ENCODE data around the gene NUP50. TPM values are rescaled to one million over a fixed set of nuclear protein-coding genes. Genes with fewer than 3 reads are reported as not detected.

Gene NUP50
- total RNA-seq, 4 donors from 2014 or later = 38.9 to 96.9 (median 72.0) TPM

- Histone ChIP-seq H3K27ac (peak overlapping the region in 3 of 4 donors; percentile 53 to 96 (median 90)), H3K9me3 (no peaks in the 10 kb centered on the region), H3K36me3 (peaks cover 0 to 5% (median 0%) of the 10 kb centered on the region in 3 donors), H3K4me1 (peaks cover 4 to 69% (median 40%) of the 10 kb centered on the region in 4 donors), H3K4me3 (no peak overlapping the region), H3K27me3 (no peaks in the 10 kb centered on the region)
- 50 to 67% methylated on average over 8 to 14 of the region's 16 CpGs for WGBS, 2 donors
- TF ChIP-seq POLR2A (IDR thresholded peaks at IDR 0.05) (no peak), EP300 (IDR thresholded peaks at IDR 0.05) (no peak), CTCF (IDR thresholded peaks at IDR 0.05) (no peak)
- DNase-seq (ENCODE audit: low spot score in 2 of 2) = no peak
Measured at GRCh38 chr22:45227645-45228400, 64.1 kb downstream of the NUP50 start.

DNA sequence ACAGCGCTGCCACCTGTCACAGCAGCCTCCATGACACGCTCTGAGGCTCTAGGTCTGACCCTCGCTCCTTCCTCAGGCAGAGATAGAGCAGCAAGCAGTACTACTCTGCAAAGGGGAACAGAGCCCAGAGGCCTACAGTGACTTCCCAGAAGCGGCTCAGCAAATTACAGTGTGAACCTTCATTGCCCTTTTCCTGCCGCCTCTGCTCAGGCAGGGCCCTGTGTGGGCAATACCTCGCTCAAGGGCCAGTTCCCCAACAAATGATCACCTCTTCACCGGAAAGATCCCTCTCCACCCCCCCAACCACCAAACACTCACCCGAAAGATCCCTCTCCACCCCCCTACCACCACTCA is 64.7 kb downstream of the NUP50 start:
- H3K4me3 ChIP-seq = no peak overlapping the region
- peaks cover 0 to 5% (median 0%) of the 10 kb centered on the region in 3 donors for H3K36me3 ChIP-seq
- peaks cover 4 to 66% (median 38%) of the 10 kb centered on the region in 4 donors for H3K4me1 ChIP-seq
- H3K27ac ChIP-seq = peak overlapping the region in 2 of 4 donors; percentile 90 to 96
- H3K27me3 ChIP-seq = no peaks in the 10 kb centered on the region
- 82 to 94% methylated on average over 8 of the region's 8 CpGs for WGBS, 2 donors
- H3K9me3 ChIP-seq = no peaks in the 10 kb centered on the region
- no peak for DNase-seq (ENCODE audit: low spot score in 2 of 2)
- no peak for TF ChIP-seq CTCF (IDR thresholded peaks at IDR 0.05)
- TF ChIP-seq POLR2A (IDR thresholded peaks at IDR 0.05) = no peak
- TF ChIP-seq EP300 (IDR thresholded peaks at IDR 0.05) = no peak

- TF ChIP-seq POLR2A (IDR thresholded peaks at IDR 0.05) (no peak), EP300 (IDR thresholded peaks at IDR 0.05) (no peak), CTCF (IDR thresholded peaks at IDR 0.05) (no peak)
- peaks cover 4 to 66% (median 36%) of the 10 kb centered on the region in 4 donors for H3K4me1 ChIP-seq
- no peaks in the 10 kb centered on the region for H3K27me3 ChIP-seq
- no peak overlapping the region for H3K4me3 ChIP-seq
- 91 to 93% methylated on average over 10 to 11 of the region's 13 CpGs for WGBS, 2 donors
- H3K36me3 ChIP-seq = peaks cover 0 to 12% (median 0%) of the 10 kb centered on the region in 3 donors
- no peaks in the 10 kb centered on the region for H3K9me3 ChIP-seq
- peak overlapping the region in 1 of 4 donors; percentile 64 for H3K27ac ChIP-seq
- no peak for DNase-seq (ENCODE audit: low spot score in 2 of 2)
Measured at GRCh38 chr22:45229181-45229580, 65.5 kb downstream of the NUP50 start.

GRCh38 chr22:45230026-45230721 is 66.4 kb downstream of the NUP50 start:
- WGBS, 2 donors = 75 to 83% methylated on average over 16 of the region's 16 CpGs
- Histone ChIP-seq H3K36me3 (peaks cover 0 to 13% (median 0%) of the 10 kb centered on the region in 3 donors), H3K4me3 (no peak overlapping the region), H3K9me3 (no peaks in the 10 kb centered on the region), H3K27me3 (no peaks in the 10 kb centered on the region), H3K27ac (peak overlapping the region in 1 of 4 donors; percentile 64), H3K4me1 (peaks cover 4 to 65% (median 31%) of the 10 kb centered on the region in 4 donors)
- no peak for TF ChIP-seq EP300 (IDR thresholded peaks at IDR 0.05)
- TF ChIP-seq POLR2A (IDR thresholded peaks at IDR 0.05) = no peak
- no peak for TF ChIP-seq CTCF (IDR thresholded peaks at IDR 0.05)
- no peak for DNase-seq (ENCODE audit: low spot score in 2 of 2)

DNA sequence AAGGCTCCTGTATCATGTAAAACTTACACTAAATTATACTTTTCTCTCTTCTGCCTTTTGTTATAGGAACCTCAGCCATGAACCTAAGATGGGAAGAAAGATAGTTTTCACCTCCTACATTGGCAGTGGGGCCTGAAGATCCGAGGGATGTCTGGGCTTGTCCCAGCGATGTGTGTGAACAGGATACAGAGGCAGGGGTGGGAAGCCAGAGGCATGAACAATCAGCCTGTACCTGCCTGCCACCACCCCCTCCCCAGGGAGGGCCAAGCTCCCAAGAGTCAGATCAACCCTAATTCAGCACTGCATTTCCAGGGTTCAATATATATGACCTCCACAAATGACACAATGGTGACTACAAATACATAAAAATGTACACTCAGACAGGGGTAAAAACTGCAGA is 67.6 kb downstream of the NUP50 start:
- Histone ChIP-seq H3K36me3 (peaks cover 0 to 19% (median 0%) of the 10 kb centered on the region in 3 donors), H3K4me3 (no peak overlapping the region), H3K9me3 (no peaks in the 10 kb centered on the region), H3K27ac (peak overlapping the region in 1 of 4 donors; percentile 43), H3K4me1 (peaks cover 0 to 65% (median 20%) of the 10 kb centered on the region in 4 donors), H3K27me3 (no peaks in the 10 kb centered on the region)
- WGBS, 2 donors = 78 to 83% methylated on average over 2 of the region's 2 CpGs
- no peak for DNase-seq (ENCODE audit: low spot score in 2 of 2)
- TF ChIP-seq CTCF (IDR thresholded peaks at IDR 0.05) = no peak
- TF ChIP-seq EP300 (IDR thresholded peaks at IDR 0.05) = no peak
- TF ChIP-seq POLR2A (IDR thresholded peaks at IDR 0.05) = no peak
